Fibroblast of lung (primary cell): Measurements from ENCODE around the gene TAF13. TPM values are rescaled to one million over a fixed set of nuclear protein-coding genes. Genes with fewer than 3 reads are reported as not detected.

ENCODE experiments used
- DNase-seq, 2 donors: peaks; one replicate each; pipeline versions ENCODE4 v3.0.0 to v3.0.0-alpha.2; 2010; ENCODE audit warnings: low read depth in 2 of 2
- H2AFZ ChIP-seq: 2 replicates; pipeline ENCODE4 v1.5.1; 2012; ENCODE audit warnings: low read length, control low read depth, inconsistent platforms
- H3K27ac ChIP-seq: 2 replicates; pipeline ENCODE4 v1.5.1; 2011; ENCODE audit warnings: low read length, control low read depth; ENCODE audit not compliant: insufficient read depth
- H3K27me3 ChIP-seq: 2 replicates; pipeline ENCODE4 v1.5.1; 2011; ENCODE audit warnings: mild to moderate bottlenecking, low read length; ENCODE audit not compliant: control insufficient read depth, insufficient read depth
- H3K36me3 ChIP-seq: 2 replicates; pipeline ENCODE4 v1.5.1; 2011; ENCODE audit warnings: low read length; ENCODE audit not compliant: control insufficient read depth, insufficient read depth
- H3K4me1 ChIP-seq: 2 replicates; pipeline ENCODE4 v1.5.1; 2011; ENCODE audit warnings: low read length; ENCODE audit not compliant: control insufficient read depth, insufficient read depth; ENCODE audit errors: extremely low read depth
- H3K4me2 ChIP-seq: 2 replicates; pipeline ENCODE4 v1.5.1; 2011; ENCODE audit warnings: low read length, control low read depth; ENCODE audit not compliant: insufficient read depth; ENCODE audit errors: extremely low read depth
- H3K4me3 ChIP-seq, 4 experiments: fragments of 200-600 bp in 1 of 4; sonication (generic) in 1 of 4; replicated peaks in 1 of 4; 2 replicates each; pipeline ENCODE4 v1.5.1; 2011 to 2016; ENCODE audit warnings: low read length in 4 of 4, low read depth in 3 of 4, mild to moderate bottlenecking in 3 of 4, control low read depth in 2 of 4, inconsistent platforms in 1 of 4, mixed read lengths in 1 of 4; ENCODE audit not compliant: insufficient read depth in 1 of 4; ENCODE audit errors: control extremely low read depth in 1 of 4
- H3K79me2 ChIP-seq: 2 replicates; pipeline ENCODE4 v1.5.1; 2012; ENCODE audit warnings: mild to moderate bottlenecking, low read length, inconsistent platforms; ENCODE audit not compliant: control insufficient read depth, insufficient read depth
- H3K9ac ChIP-seq: 2 replicates; pipeline ENCODE4 v1.5.1; 2011; ENCODE audit warnings: mild to moderate bottlenecking, low read length, control low read depth; ENCODE audit not compliant: insufficient read depth
- H3K9me3 ChIP-seq: 2 replicates; pipeline ENCODE4 v1.5.1; 2012; ENCODE audit warnings: low read depth, low read length; ENCODE audit not compliant: control insufficient read depth, insufficient read depth
- H4K20me1 ChIP-seq: 2 replicates; pipeline ENCODE4 v1.5.1; 2011; ENCODE audit warnings: low read length; ENCODE audit not compliant: control insufficient read depth, insufficient read depth; ENCODE audit errors: extremely low read depth
- EZH2 ChIP-seq: IDR thresholded peaks from 2 replicates; pipeline ENCODE4 v1.5.1; 2012; ENCODE audit warnings: low read length, control low read depth, mild to moderate bottlenecking; ENCODE audit errors: missing control alignments
- polyA plus RNA-seq, 2 donors: library from polyadenylated mRNA; depleted of rRNA in 1 of 2; stranded (reverse) in 1 of 2; unstranded in 1 of 2; fragments of >200 nt; gene quantifications; 2 replicates each; pipeline ENCODE4 v1.2.1, GENCODE V29; 2011 to 2012; ENCODE audit warnings: missing spikeins in 1 of 2
- total RNA-seq: library from RNA; depleted of rRNA; stranded (reverse); fragments of >200 nt; gene quantifications from 2 replicates; pipeline ENCODE4 v1.2.1, GENCODE V29; 2014
- TF ChIP-seq, protein P1 (sequence below), 2 donors: IDR thresholded peaks in 1 of 2; conservative IDR thresholded peaks in 1 of 2; 1 replicate in 1 of 2; 2 replicates in 1 of 2; pipeline ENCODE4 v1.5.1; 2011 to 2012; ENCODE audit warnings: low read length in 2 of 2, control low read depth in 1 of 2, inconsistent platforms in 1 of 2, low read depth in 1 of 2, mild to moderate bottlenecking in 1 of 2

The TAF13 gene
- total and polyA plus RNA-seq, 2 donors (not counting 1 experiment from before 2014, with no cell fraction given), result 66.6 to 85.7 TPM

DNA sequence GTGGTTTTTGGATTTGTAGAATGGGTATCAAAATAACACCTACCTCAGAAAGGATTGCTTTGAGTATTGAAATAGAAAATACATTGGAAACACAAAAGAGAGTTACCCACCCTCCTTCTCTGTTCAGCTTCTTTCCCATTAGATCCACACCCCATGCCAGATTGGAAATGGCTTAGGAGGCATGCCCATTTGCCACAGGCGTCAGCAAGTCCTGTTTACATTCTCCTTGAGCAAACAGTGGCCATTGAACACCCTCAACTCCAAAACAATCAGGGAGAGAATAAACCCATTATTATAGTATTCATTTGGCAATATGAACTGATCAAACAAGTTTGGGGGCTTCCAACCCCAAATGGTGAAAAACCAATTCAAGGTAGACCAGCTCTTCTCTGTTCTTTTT is 40.5 kb upstream of the TAF13 start:
- peaks cover 2% of the 10 kb centered on the region for H3K4me1 ChIP-seq
- H3K27me3 ChIP-seq, result peaks cover 20% of the 10 kb centered on the region
- TF ChIP-seq, protein P1, sequence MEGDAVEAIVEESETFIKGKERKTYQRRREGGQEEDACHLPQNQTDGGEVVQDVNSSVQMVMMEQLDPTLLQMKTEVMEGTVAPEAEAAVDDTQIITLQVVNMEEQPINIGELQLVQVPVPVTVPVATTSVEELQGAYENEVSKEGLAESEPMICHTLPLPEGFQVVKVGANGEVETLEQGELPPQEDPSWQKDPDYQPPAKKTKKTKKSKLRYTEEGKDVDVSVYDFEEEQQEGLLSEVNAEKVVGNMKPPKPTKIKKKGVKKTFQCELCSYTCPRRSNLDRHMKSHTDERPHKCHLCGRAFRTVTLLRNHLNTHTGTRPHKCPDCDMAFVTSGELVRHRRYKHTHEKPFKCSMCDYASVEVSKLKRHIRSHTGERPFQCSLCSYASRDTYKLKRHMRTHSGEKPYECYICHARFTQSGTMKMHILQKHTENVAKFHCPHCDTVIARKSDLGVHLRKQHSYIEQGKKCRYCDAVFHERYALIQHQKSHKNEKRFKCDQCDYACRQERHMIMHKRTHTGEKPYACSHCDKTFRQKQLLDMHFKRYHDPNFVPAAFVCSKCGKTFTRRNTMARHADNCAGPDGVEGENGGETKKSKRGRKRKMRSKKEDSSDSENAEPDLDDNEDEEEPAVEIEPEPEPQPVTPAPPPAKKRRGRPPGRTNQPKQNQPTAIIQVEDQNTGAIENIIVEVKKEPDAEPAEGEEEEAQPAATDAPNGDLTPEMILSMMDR (conservative IDR thresholded peaks at IDR 0.05 in 1 of 2, IDR thresholded peaks at IDR 0.05 in 1 of 2; ENCODE audit: low read depth in 1 of 2, low read length in 2 of 2), result no peak
- H3K79me2 ChIP-seq, result no peaks in the 10 kb centered on the region
- no peak overlapping the region for H3K9ac ChIP-seq
- no peak overlapping the region for H2AFZ ChIP-seq
- H4K20me1 ChIP-seq, result no peaks in the 10 kb centered on the region
- no peak overlapping the region for H3K4me3 ChIP-seq
- no peak for DNase-seq
- H3K27ac ChIP-seq, result no peak overlapping the region
- H3K4me2 ChIP-seq, result no peak overlapping the region
- H3K9me3 ChIP-seq, result no peaks in the 10 kb centered on the region
- no peaks in the 10 kb centered on the region for H3K36me3 ChIP-seq

DNA sequence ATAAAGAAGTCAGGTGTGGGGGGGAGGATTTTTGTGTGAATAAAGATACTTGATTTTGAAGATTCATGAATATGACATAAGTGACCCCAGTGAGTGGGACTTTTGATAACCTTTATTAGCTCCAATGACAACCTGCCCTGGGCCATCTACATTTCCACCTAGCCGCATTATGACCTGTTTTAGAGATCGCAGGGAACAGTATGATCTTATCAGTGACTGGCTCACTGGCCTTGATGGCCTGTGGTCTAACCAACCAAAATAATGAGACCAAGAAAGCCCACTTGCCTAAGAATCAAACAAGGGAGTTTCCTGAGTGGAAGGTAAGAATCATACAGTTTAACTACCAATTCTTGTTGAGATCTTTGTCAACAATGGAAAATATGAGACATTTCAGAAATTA is 39.9 kb upstream of the TAF13 start:
- no peak for DNase-seq
- no peaks in the 10 kb centered on the region for H4K20me1 ChIP-seq
- H3K4me3 ChIP-seq, result no peak overlapping the region
- TF ChIP-seq, protein P1 (conservative IDR thresholded peaks at IDR 0.05 in 1 of 2, IDR thresholded peaks at IDR 0.05 in 1 of 2; ENCODE audit: low read depth in 1 of 2, low read length in 2 of 2), result no peak
- no peak for TF ChIP-seq EZH2
- H3K9ac ChIP-seq, result no peak overlapping the region
- no peak overlapping the region for H3K4me2 ChIP-seq
- no peak overlapping the region for H3K27ac ChIP-seq
- H3K4me1 ChIP-seq, result peaks cover 2% of the 10 kb centered on the region
- no peaks in the 10 kb centered on the region for H3K79me2 ChIP-seq
- H2AFZ ChIP-seq, result no peak overlapping the region
- H3K36me3 ChIP-seq, result no peaks in the 10 kb centered on the region
- no peaks in the 10 kb centered on the region for H3K9me3 ChIP-seq
- peaks cover 20% of the 10 kb centered on the region for H3K27me3 ChIP-seq

DNA sequence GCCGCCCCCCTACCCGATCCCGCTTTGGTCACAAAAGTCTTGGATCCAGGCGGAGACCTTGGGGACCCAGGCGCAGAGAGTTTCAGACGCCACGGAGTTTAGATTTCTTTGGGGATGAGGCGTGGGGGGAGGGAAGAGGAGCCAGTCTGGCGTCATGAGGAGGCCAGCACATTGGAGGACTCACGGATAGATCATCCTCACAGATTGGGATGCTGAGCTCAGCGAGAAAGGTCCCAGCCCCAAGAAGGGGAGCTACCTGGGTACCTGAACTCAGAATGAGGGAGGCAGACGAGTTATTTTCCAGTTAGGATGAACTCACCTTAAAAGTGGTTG is 38.5 kb upstream of the TAF13 start:
- no peak overlapping the region for H2AFZ ChIP-seq

More for the DNA sequence above, 38.5 kb upstream of the TAF13 start:
- TF ChIP-seq, protein P1 (conservative IDR thresholded peaks at IDR 0.05 in 1 of 2, IDR thresholded peaks at IDR 0.05 in 1 of 2; ENCODE audit: low read depth in 1 of 2, low read length in 2 of 2), result no peak
- TF ChIP-seq EZH2, result peak; percentile 0
- no peak for DNase-seq
- Histone ChIP-seq H3K4me1 (peaks cover 2% of the 10 kb centered on the region), H3K27me3 (peaks cover 27% of the 10 kb centered on the region), H3K9ac (no peak overlapping the region), H4K20me1 (no peaks in the 10 kb centered on the region), H3K36me3 (no peaks in the 10 kb centered on the region), H3K4me2 (peak overlapping the region; percentile 85), H3K79me2 (no peaks in the 10 kb centered on the region), H3K27ac (no peak overlapping the region), H3K4me3 (peak overlapping the region in 1 of 4 experiments; percentile 3), H3K9me3 (no peaks in the 10 kb centered on the region)
